Peyer's patch (tissue), 4 donors: ENCODE measurements around the gene PDGFA.

ENCODE experiments used
- CTCF ChIP-seq, 6 experiments: fragments of 450-650 bp in 4 of 6; fragments of 200-600 bp in 2 of 6; sonication (generic) in 1 of 6; IDR thresholded peaks; one replicate each; pipeline ENCODE4 v1.5.1; 2017 to 2019; ENCODE audit warnings: antibody characterized with exemption in 6 of 6, mild to moderate bottlenecking in 3 of 6, moderate library complexity in 1 of 6
- POLR2A ChIP-seq, 2 donors: fragments of 450-650 bp; IDR thresholded peaks; one replicate each; pipeline ENCODE4 v1.5.1; 2017; ENCODE audit warnings: antibody characterized with exemption in 2 of 2, mild to moderate bottlenecking in 2 of 2, moderate library complexity in 2 of 2

GRCh38 chr7:512541-513311 is 6.9 kb downstream of the PDGFA start:
- TF ChIP-seq CTCF (IDR thresholded peaks at IDR 0.05) (peak in 1 of 6 experiments; percentile 14), POLR2A (IDR thresholded peaks at IDR 0.05) (no peak)
